HepG2 (cell line): ENCODE results near the gene GDPD4. TPM values are rescaled to one million over a fixed set of nuclear protein-coding genes. Genes with fewer than 3 reads are reported as not detected.

Experiments used
- MED1 ChIP-seq: sonication (generic); formaldehyde crosslinking; IDR thresholded peaks from 2 replicates; pipeline ENCODE4 v1.4.0; 2020; ENCODE audit warnings: missing genetic modification reagents
- PAWR ChIP-seq: sonication (generic); formaldehyde crosslinking; IDR thresholded peaks from 2 replicates; pipeline ENCODE4 v1.4.0; 2020; ENCODE audit warnings: missing genetic modification reagents, mild to moderate bottlenecking, borderline replicate concordance
- RBM39 ChIP-seq: fragments of 200-400 bp; formaldehyde crosslinking; IDR thresholded peaks from one replicate; pipeline ENCODE4 v1.6.1; 2018; ENCODE audit warnings: antibody characterized with exemption, mild to moderate bottlenecking, low read depth, low read length; ENCODE audit not compliant: poor library complexity, severe bottlenecking
- SOX13 ChIP-seq, 3 experiments: fragments of 450-650 bp in 1 of 3; sonication (generic) in 1 of 3; formaldehyde crosslinking in 1 of 3; IDR thresholded peaks in 2 of 3; conservative IDR thresholded peaks in 1 of 3; 2 replicates each; pipeline versions ENCODE4 v1.5.0 to v1.6.1; 2016 to 2020; ENCODE audit warnings: antibody characterized with exemption in 1 of 3, mild to moderate bottlenecking in 1 of 3, missing compliant biosample characterization in 1 of 3, missing genetic modification reagents in 1 of 3, moderate library complexity in 1 of 3
- SYNCRIP ChIP-seq: fragments of 200-400 bp; formaldehyde crosslinking; IDR thresholded peaks from 2 replicates; pipeline ENCODE4 v1.6.1; 2018; ENCODE audit warnings: mild to moderate bottlenecking, low read depth, low read length; ENCODE audit not compliant: insufficient read depth
- TEAD3 ChIP-seq: optimal IDR thresholded peaks from 2 replicates; pipeline ENCODE3; 2016; ENCODE audit warnings: borderline replicate concordance
- TMF1 ChIP-seq: sonication (generic); formaldehyde crosslinking; IDR thresholded peaks from 2 replicates; pipeline ENCODE4 v1.8.1; 2022; ENCODE audit warnings: low read depth, missing genetic modification reagents
- ZFP36L1 ChIP-seq: sonication (generic); formaldehyde crosslinking; IDR thresholded peaks from 2 replicates; pipeline ENCODE4 v1.8.0; 2022; ENCODE audit warnings: mild to moderate bottlenecking, missing genetic modification reagents, moderate library complexity
- ZFP62 ChIP-seq: sonication (generic); formaldehyde crosslinking; IDR thresholded peaks from 2 replicates; pipeline ENCODE4 v1.4.0; 2020; ENCODE audit warnings: missing genetic modification reagents
- ZMYM3 ChIP-seq: sonication (generic); formaldehyde crosslinking; IDR thresholded peaks from 2 replicates; pipeline ENCODE4 v1.5.1; 2020; ENCODE audit warnings: mild to moderate bottlenecking, missing genetic modification reagents
- ZNF282 ChIP-seq: fragments of 450-650 bp; IDR thresholded peaks from 2 replicates; pipeline ENCODE4 v1.6.1; 2018; ENCODE audit not compliant: partially characterized antibody
- ZNF430 ChIP-seq: sonication (generic); formaldehyde crosslinking; IDR thresholded peaks from 2 replicates; pipeline ENCODE4 v1.9.0; 2021; ENCODE audit warnings: mild to moderate bottlenecking, missing genetic modification reagents
- ZNF737 ChIP-seq: sonication (generic); formaldehyde crosslinking; IDR thresholded peaks from 2 replicates; pipeline ENCODE4 v1.5.0; 2020; ENCODE audit warnings: missing genetic modification reagents, mild to moderate bottlenecking, borderline replicate concordance
- polyA plus RNA-seq, 8 experiments: library from polyadenylated mRNA; depleted of rRNA in 3 of 8; stranded (reverse) in 7 of 8; unstranded in 1 of 8; fragments of >200 nt; fragmentation: Illumina TruSeq in 4 of 8; extraction: Trizol in 4 of 8; gene quantifications; 2 replicates each; pipeline versions ENCODE4 v1.2.1 to v1.2.3, GENCODE V29; 2011 to 2016; ENCODE audit warnings: low read depth in 4 of 8, missing spikeins in 1 of 8, mixed read lengths in 1 of 8; ENCODE audit not compliant: insufficient read depth in 1 of 8
- total RNA-seq, 5 experiments: library from RNA; depleted of rRNA; stranded (reverse); fragments of >200 nt; fragmentation: Illumina TruSeq; extraction: Trizol; gene quantifications; 2 replicates each; pipeline ENCODE4 v1.2.3, GENCODE V29; 2016; ENCODE audit warnings: low read depth in 1 of 5
- TF ChIP-seq, protein P1 (sequence below): sonication (generic); formaldehyde crosslinking; IDR thresholded peaks from 2 replicates; pipeline ENCODE4 v1.5.0; 2020; ENCODE audit warnings: missing genetic modification reagents
- TF ChIP-seq, protein P2 (sequence below): IDR thresholded peaks from 2 replicates; pipeline ENCODE4 v1.4.0; 2020; ENCODE audit warnings: mild to moderate bottlenecking, missing genetic modification reagents
- TF ChIP-seq, protein P3 (sequence below): sonication (generic); formaldehyde crosslinking; IDR thresholded peaks from 2 replicates; pipeline ENCODE4 v1.5.1; 2020; ENCODE audit warnings: mild to moderate bottlenecking, missing genetic modification reagents

The GDPD4 gene
- total and polyA plus RNA-seq, 2 of the 13 experiments (the other 11 are each of a cell fraction or from before 2014, with no cell fraction given): not detected

DNA sequence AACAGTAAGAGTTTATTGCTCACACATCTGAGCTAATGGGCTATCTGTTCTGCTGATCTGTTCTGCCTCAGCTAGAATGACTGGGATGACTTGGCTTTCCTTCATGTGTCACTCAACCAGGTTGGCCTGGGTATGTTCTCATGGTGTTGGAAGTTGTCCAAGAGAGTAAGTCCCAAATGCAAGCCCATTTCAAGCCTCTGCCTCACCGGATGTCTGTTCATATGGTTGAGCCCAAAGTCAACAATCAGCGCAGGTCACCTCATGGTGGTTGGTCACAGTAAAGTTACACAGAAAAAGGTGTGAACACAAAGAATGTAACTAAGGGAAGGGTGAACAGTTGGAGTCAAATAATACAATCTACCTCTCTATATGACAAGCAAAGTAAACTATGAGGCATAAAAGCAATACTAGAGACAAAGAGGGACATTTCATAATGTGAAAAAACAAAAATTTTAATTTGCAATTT is 1.9 kb downstream of the GDPD4 start (continued):
- TF ChIP-seq, protein P1, sequence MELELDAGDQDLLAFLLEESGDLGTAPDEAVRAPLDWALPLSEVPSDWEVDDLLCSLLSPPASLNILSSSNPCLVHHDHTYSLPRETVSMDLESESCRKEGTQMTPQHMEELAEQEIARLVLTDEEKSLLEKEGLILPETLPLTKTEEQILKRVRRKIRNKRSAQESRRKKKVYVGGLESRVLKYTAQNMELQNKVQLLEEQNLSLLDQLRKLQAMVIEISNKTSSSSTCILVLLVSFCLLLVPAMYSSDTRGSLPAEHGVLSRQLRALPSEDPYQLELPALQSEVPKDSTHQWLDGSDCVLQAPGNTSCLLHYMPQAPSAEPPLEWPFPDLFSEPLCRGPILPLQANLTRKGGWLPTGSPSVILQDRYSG: no peak
- TF ChIP-seq SYNCRIP (no peak), PAWR (CRISPR knock-in tag) (no peak), SOX13 (IDR thresholded peaks at IDR 0.05) (no peak), SOX13 (CRISPR knock-in tag; conservative IDR thresholded peaks at IDR 0.05 in 1 of 2, IDR thresholded peaks at IDR 0.05 in 1 of 2) (peak in 1 of 2 experiments; percentile 12; a peak in 1 of 4 replicates), ZFP36L1 (peak; percentile 45; the same call in 1 of the 2 replicates), RBM39 (no peak), ZNF282 (no peak), ZFP62 (CRISPR knock-in tag) (no peak), MED1 (CRISPR knock-in tag) (peak; percentile 60), TMF1 (CRISPR knock-in tag) (no peak), ZNF737 (CRISPR knock-in tag) (no peak), ZNF430 (no peak), TEAD3 (CRISPR knock-in tag) (peak; percentile 74), ZMYM3 (CRISPR knock-in tag) (no peak)
- TF ChIP-seq, protein P2, sequence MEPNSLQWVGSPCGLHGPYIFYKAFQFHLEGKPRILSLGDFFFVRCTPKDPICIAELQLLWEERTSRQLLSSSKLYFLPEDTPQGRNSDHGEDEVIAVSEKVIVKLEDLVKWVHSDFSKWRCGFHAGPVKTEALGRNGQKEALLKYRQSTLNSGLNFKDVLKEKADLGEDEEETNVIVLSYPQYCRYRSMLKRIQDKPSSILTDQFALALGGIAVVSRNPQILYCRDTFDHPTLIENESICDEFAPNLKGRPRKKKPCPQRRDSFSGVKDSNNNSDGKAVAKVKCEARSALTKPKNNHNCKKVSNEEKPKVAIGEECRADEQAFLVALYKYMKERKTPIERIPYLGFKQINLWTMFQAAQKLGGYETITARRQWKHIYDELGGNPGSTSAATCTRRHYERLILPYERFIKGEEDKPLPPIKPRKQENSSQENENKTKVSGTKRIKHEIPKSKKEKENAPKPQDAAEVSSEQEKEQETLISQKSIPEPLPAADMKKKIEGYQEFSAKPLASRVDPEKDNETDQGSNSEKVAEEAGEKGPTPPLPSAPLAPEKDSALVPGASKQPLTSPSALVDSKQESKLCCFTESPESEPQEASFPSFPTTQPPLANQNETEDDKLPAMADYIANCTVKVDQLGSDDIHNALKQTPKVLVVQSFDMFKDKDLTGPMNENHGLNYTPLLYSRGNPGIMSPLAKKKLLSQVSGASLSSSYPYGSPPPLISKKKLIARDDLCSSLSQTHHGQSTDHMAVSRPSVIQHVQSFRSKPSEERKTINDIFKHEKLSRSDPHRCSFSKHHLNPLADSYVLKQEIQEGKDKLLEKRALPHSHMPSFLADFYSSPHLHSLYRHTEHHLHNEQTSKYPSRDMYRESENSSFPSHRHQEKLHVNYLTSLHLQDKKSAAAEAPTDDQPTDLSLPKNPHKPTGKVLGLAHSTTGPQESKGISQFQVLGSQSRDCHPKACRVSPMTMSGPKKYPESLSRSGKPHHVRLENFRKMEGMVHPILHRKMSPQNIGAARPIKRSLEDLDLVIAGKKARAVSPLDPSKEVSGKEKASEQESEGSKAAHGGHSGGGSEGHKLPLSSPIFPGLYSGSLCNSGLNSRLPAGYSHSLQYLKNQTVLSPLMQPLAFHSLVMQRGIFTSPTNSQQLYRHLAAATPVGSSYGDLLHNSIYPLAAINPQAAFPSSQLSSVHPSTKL (CRISPR knock-in tag): peak; percentile 80
- TF ChIP-seq, protein P3, sequence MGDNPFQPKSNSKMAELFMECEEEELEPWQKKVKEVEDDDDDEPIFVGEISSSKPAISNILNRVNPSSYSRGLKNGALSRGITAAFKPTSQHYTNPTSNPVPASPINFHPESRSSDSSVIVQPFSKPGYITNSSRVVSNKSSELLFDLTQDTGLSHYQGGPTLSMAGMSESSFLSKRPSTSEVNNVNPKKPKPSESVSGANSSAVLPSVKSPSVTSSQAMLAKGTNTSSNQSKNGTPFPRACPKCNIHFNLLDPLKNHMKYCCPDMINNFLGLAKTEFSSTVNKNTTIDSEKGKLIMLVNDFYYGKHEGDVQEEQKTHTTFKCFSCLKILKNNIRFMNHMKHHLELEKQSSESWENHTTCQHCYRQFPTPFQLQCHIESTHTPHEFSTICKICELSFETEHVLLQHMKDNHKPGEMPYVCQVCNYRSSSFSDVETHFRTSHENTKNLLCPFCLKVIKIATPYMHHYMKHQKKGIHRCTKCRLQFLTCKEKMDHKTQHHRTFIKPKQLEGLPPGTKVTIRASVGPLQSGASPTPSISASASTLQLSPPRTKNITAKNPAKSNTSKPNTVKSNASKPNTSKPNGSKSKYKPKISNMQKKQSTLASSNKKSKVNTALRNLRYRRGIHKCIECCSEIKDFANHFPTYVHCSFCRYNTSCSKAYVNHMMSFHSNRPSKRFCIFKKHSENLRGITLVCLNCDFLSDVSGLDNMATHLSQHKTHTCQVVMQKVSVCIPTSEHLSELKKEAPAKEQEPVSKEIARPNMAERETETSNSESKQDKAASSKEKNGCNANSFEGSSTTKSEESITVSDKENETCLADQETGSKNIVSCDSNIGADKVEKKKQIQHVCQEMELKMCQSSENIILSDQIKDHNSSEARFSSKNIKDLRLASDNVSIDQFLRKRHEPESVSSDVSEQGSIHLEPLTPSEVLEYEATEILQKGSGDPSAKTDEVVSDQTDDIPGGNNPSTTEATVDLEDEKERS (CRISPR knock-in tag): no peak
